GM18909 (cell line): ENCODE data around the gene LMO1.

Experiments used
- ATAC-seq: cut with Tn5 transposase; IDR thresholded peaks from one replicate; pipeline ENCODE4 v1.9.1; 2021; ENCODE audit warnings: mild to moderate bottlenecking; ENCODE audit not compliant: unreplicated experiment, poor library complexity

The LMO1 gene

GRCh38 chr11:8213376-8213775 lies 50.3 kb downstream of the LMO1 start:
- ATAC-seq, result no peak

DNA sequence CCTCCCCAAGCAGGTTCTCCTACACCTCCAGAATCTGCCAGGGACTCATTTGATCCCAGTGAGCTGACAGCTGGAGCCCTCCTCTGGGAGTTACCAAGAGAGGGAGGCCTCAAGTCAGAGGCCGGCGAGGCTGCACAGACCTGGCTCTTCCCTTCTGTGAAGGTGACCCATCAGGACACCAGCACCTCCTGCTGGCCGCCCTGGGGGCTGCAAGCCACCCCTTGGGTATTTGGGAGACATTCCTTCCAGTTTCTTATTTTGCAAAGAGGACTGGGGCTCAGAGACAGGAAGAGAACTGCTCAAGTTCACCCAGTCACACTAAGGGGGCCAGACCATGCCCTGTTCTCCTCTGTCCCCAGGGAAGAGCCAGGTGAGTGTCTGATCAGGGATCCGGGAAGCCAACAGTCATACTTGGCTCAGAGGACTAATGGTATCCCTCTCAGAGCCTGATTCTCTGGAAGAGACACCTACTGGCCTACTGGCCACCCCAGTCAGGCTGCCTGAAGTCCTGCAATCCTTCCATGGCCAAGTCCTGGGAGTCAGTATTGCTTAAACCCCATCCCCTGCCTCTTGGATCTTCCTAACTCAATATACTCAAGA lies 54.4 kb downstream of the LMO1 start:
- no peak for ATAC-seq

DNA sequence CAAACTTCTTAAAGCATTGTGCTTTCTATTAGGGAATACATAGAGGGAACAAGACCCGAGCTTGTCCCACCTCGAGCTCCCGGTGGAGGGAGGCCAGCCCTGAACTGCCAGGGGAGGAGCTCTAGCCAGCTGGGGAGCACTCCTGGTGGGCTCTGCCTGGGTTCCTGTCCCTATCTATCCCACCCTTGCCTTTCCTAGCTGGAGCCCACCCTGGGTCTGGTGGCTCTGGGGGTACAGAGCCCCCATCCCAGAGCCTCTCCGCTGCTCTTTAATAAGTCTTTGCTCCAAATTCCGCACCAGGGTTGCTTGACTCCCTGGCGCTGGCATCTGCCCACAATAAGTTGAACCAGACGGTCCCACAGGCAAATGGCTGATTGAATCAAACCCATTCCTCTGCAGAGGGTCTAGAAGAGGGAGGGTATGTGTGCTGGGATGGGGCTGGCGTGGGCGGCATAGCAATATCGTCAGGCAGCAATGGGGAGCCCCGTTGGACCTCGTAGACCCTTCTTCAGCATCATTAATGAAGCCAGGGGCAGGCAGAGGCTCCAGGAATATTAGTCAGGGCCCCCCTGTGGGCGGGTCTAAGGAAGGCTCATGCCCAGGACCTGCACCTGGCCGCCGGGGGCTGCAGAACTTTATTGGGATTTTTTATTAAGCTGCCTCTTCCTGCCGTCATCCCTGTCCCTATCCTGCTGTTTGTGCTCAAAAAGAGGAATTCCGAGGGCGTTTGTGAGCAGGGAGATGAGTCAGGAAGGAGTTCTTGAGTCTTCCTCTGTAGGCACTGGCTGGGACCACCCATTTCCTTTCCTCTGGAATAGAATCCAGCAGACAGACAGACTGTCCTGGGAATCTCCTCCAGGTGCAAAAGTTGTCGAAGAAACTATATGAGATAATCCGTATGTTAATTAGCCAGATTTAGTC lies 56.3 kb downstream of the LMO1 start:
- ATAC-seq, result no peak

- ATAC-seq, result no peak
Measured at GRCh38 chr11:8206251-8207079, 57.2 kb downstream of the LMO1 start.

- ATAC-seq, result no peak
Measured at GRCh38 chr11:8205566-8205965, 58.1 kb downstream of the LMO1 start.

GRCh38 chr11:8204596-8204995 lies 59.1 kb downstream of the LMO1 start:
- ATAC-seq, result no peak

DNA sequence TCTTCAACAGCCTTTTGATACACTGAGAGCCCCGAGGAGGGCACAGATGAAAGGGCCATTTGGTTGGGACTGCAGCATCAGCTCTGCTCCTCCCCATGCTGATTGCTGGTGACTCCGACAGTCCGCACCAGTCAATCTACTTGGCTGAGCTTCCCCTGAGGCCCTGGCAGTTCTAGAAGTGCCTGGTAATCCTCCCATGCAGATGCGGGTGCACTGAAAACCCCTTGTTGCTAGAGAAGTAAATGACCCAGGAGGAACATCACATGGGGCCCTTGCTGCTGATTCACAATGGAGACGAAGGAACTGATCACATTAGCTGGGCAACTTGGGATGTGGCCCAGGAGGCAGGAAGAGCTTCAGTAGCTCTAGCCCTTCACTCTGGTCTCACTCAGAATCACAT lies 59.7 kb downstream of the LMO1 start:
- ATAC-seq, result no peak

DNA sequence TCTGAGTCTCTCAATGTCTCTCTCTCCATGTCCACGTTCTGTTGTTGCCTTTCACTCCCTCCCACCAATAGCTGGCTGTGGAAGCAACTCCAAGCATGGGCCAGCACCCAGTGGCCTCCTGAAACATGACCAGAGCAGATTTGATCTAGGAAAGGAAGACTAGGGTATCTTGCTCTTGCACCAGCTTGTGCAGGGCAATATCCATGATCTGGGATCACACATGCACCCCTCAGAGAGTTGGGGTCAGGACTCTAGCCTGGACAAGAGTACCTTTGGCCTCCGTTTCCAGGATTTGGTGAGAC lies 60.3 kb downstream of the LMO1 start:
- ATAC-seq, result no peak

- no peak for ATAC-seq
Measured at GRCh38 chr11:8202516-8203413, 60.9 kb downstream of the LMO1 start.

GRCh38 chr11:8201644-8202365 lies 61.9 kb downstream of the LMO1 start:
- ATAC-seq, result peak; percentile 65

DNA sequence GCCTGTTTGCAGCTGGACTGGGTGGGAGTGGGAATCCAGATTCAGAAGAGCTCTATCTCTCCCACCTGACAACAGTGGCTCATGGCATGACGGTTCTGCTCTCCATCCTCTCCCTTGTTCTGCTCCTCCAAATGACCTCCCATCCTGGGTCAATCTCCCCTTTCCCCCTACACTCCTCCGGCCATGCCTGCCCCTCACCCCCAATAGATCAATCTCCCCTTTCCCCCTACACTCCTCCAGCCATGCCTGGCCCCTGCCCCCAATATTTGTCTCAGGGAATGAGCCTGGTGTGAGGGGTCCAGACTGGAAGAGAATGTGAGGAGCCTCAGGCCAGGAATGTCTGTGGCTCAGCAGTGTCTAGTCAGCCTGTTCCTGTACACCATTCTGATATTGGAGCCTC lies 64.0 kb downstream of the LMO1 start:
- ATAC-seq, result no peak

- no peak for ATAC-seq
Measured at GRCh38 chr11:8196749-8197148, 66.9 kb downstream of the LMO1 start.

DNA sequence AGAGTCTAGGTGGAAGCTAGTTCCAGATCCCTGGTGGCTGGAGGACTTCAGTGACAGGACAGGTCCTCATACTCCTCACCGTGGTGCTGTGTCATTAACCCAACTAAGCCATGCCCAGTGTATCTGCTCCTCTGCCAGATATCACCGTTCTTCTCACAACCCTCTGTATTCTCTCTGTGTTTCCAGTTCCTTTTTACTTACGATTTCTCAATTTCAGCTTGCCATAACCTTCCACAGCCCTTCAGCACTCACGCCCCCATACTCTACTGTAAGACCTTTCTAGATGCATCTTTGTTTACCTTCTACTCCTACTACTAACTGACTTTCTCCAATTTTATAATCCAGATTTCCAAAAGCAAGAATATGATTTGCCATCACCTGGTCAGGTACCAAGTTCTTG lies 68.7 kb downstream of the LMO1 start:
- no peak for ATAC-seq

DNA sequence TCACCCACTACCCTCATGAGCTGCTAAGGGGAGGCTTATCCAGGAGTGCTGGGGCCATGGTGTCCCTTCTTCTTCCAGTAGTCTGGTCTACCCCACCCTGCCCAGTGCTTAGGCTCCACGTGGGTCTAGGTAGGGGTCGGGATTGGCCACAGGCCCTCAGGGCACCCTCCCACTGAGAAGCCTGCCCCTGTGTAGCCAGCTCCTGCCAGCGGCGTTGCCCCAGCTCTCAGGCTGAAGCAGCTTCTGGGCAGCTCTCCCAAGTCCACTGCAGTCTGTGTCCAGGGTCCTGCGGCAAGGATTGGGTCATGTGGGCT lies 70.8 kb downstream of the LMO1 start:
- no peak for ATAC-seq

DNA sequence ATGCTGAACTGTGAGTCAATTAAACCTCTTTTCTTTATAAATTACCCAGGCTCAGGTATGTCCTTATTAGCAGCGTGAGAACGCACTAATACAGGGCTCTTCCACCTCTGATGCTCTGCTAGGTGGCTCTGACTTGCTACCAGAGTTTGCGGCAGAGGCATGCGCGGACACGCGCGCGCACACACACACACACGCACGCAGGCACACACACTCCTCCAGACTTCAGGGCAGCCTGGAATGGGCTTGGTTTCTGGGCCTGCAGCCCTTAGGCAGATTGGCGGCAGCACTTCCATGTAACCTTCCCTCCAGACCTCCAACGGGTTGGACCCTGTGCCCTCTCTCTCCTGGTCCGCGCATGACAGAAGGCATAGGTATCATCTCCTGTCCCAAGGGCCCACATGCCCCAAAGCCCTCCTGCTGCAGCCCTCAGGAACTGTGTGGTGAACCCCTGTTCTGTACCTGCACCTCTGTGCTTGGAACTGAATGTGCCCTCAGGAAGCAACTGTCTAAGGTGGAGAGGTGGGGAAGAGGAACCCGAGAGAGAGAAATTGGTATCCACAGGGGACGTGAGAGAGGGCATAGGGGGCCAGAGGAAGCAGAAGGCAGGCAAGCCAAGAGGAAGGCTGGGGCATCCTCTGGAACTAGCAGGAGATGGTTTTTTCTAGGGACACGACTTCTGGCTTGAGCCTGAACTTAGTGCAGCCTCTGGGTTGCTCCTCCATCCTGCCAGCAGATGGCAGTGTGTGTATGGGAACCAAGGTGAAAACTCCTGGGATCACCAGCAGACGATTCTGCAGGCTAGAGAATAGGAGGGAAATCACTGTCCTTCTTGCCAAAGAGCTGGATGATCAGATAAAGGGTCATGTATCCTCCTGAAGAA lies 71.4 kb downstream of the LMO1 start:
- no peak for ATAC-seq

DNA sequence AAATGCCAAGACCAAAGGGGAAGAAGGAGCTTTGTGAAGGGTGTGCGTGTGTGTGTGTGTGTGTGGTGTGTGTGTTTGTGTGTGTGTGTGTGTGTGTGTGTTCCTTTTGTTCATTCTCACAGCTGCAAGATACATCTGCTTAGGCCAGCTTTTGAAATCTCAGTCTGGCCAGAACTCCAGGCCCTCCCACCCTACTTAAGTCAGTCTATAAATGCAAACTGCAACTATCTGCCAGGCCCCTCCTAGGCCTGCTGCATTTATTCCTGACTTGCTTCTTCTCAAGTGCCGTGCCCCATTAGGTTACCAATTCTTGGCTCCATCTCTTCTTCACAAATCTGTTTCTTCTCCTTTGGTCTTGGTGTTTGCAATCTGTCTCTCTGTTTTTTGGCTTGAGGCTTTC lies 73.2 kb downstream of the LMO1 start:
- no peak for ATAC-seq

DNA sequence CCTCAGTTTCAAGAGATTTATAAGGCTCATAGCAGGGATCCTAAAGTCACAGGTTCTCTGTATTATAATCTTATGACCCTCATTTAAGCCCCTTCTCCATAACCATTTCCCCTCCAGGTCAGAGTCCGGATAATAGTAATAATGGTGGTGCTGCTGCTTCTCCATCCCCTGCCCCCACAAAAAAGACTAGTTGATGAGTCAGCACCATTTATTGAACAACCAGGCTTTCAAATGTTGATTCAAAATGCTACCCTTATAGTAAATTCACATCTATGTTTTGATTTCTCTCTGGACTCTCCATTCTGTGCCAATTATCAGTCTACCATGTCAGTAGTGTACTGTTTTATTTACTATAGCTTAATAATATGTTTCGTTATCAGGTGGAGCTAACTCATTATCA lies 77.2 kb downstream of the LMO1 start:
- no peak for ATAC-seq

DNA sequence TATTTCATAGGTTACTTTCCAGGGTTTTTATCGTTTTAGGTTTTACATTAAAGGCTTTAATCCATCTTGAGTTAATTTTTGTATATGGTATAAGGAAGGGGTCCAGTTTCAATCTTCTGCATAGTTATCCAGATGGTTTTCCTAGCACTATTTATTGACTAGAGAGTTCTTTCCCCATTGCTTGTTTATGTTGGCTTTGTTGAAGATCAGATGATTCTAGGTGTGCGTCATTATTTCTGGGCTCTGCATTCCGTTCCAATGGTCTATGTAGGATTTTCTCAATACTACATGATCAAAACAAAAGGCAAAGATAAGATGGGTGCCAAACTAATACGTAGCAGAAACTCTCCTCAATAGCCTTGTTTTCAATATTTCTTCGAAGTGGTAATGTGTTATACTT lies 80.6 kb downstream of the LMO1 start:
- no peak for ATAC-seq

DNA sequence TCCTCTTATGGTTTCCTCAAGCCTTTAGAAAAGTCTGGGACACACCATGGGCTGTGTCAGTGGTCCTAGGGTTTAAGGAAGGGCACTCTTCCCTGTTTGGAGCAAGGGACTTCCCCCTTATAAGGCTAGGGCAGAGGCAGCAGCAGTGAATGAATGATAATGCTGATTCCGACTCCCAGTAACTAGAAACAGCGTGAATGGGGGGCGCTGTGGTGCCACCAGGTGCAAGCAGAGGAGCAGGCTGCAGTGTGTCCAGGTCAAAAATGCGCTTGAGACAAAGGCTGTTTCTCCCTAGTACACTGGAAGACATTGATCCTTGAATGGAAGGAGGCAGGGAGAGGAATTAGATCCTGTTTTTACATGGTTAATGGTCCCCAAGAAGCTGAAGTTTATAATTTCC lies 83.2 kb downstream of the LMO1 start:
- ATAC-seq, result no peak
